Measurements from ENCODE around the gene SLC9A4.

The SLC9A4 gene

GRCh38 chr2:102522162-102522561, 49.1 kb downstream of the SLC9A4 start:
- H3K27ac ChIP-seq (ENCODE audit: low read length), result no peak overlapping the region

GRCh38 chr2:102522890-102523289, 49.9 kb downstream of the SLC9A4 start:
- no peaks in the 10 kb centered on the region for H3K4me1 ChIP-seq (ENCODE audit: control insufficient read depth, low read depth, low read length)
- no peak overlapping the region for H3K27ac ChIP-seq (ENCODE audit: low read length)
- H3K36me3 ChIP-seq (ENCODE audit: control insufficient read depth, low read depth, low read length), result no peaks in the 10 kb centered on the region
- no peaks in the 10 kb centered on the region for H3K9me3 ChIP-seq (ENCODE audit: control insufficient read depth, low read depth, low read length)
- H3K9ac ChIP-seq (ENCODE audit: low read length), result no peak overlapping the region
- no peaks in the 10 kb centered on the region for H3K27me3 ChIP-seq (ENCODE audit: control insufficient read depth, insufficient read depth, low read length)
- no peak overlapping the region for H3K4me3 ChIP-seq (ENCODE audit: low read length)

More at GRCh38 chr2:102522162-102522561, 49.1 kb downstream of the SLC9A4 start:
- Histone ChIP-seq H3K4me1 (ENCODE audit: control insufficient read depth, low read depth, low read length) (no peaks in the 10 kb centered on the region), H3K9ac (ENCODE audit: low read length) (no peak overlapping the region), H3K27me3 (ENCODE audit: control insufficient read depth, insufficient read depth, low read length) (no peaks in the 10 kb centered on the region), H3K36me3 (ENCODE audit: control insufficient read depth, low read depth, low read length) (no peaks in the 10 kb centered on the region), H3K9me3 (ENCODE audit: control insufficient read depth, low read depth, low read length) (no peaks in the 10 kb centered on the region), H3K4me3 (ENCODE audit: low read length) (no peak overlapping the region)

GRCh38 chr2:102523651-102524050, 50.6 kb downstream of the SLC9A4 start:
- no peaks in the 10 kb centered on the region for H3K27me3 ChIP-seq (ENCODE audit: control insufficient read depth, insufficient read depth, low read length)
- H3K36me3 ChIP-seq (ENCODE audit: control insufficient read depth, low read depth, low read length), result no peaks in the 10 kb centered on the region
- no peaks in the 10 kb centered on the region for H3K9me3 ChIP-seq (ENCODE audit: control insufficient read depth, low read depth, low read length)
- no peak overlapping the region for H3K4me3 ChIP-seq (ENCODE audit: low read length)
- H3K9ac ChIP-seq (ENCODE audit: low read length), result no peak overlapping the region
- H3K4me1 ChIP-seq (ENCODE audit: control insufficient read depth, low read depth, low read length), result no peaks in the 10 kb centered on the region
- no peak overlapping the region for H3K27ac ChIP-seq (ENCODE audit: low read length)

- no peak overlapping the region for H3K27ac ChIP-seq (ENCODE audit: low read length)
- H3K4me1 ChIP-seq (ENCODE audit: control insufficient read depth, low read depth, low read length), result no peaks in the 10 kb centered on the region
- no peak overlapping the region for H3K9ac ChIP-seq (ENCODE audit: low read length)
- no peaks in the 10 kb centered on the region for H3K36me3 ChIP-seq (ENCODE audit: control insufficient read depth, low read depth, low read length)
- H3K4me3 ChIP-seq (ENCODE audit: low read length), result no peak overlapping the region
- H3K27me3 ChIP-seq (ENCODE audit: control insufficient read depth, insufficient read depth, low read length), result no peaks in the 10 kb centered on the region
- no peaks in the 10 kb centered on the region for H3K9me3 ChIP-seq (ENCODE audit: control insufficient read depth, low read depth, low read length)
These were observed 54.1 kb downstream of the SLC9A4 start for GRCh38 chr2:102527086-102527485.

- Histone ChIP-seq H3K9ac (ENCODE audit: low read length) (no peak overlapping the region), H3K9me3 (ENCODE audit: control insufficient read depth, low read depth, low read length) (no peaks in the 10 kb centered on the region), H3K4me3 (ENCODE audit: low read length) (no peak overlapping the region), H3K27me3 (ENCODE audit: control insufficient read depth, insufficient read depth, low read length) (no peaks in the 10 kb centered on the region), H3K36me3 (ENCODE audit: control insufficient read depth, low read depth, low read length) (no peaks in the 10 kb centered on the region), H3K27ac (ENCODE audit: low read length) (no peak overlapping the region), H3K4me1 (ENCODE audit: control insufficient read depth, low read depth, low read length) (no peaks in the 10 kb centered on the region)
These were observed 65.5 kb downstream of the SLC9A4 start for GRCh38 chr2:102538491-102538890.

GRCh38 chr2:102540882-102541281, 67.9 kb downstream of the SLC9A4 start:
- H3K4me3 ChIP-seq (ENCODE audit: low read length), result no peak overlapping the region
- no peak overlapping the region for H3K9ac ChIP-seq (ENCODE audit: low read length)
- H3K27me3 ChIP-seq (ENCODE audit: control insufficient read depth, insufficient read depth, low read length), result no peaks in the 10 kb centered on the region
- H3K27ac ChIP-seq (ENCODE audit: low read length), result no peak overlapping the region
- H3K36me3 ChIP-seq (ENCODE audit: control insufficient read depth, low read depth, low read length), result no peaks in the 10 kb centered on the region
- no peaks in the 10 kb centered on the region for H3K4me1 ChIP-seq (ENCODE audit: control insufficient read depth, low read depth, low read length)
- H3K9me3 ChIP-seq (ENCODE audit: control insufficient read depth, low read depth, low read length), result no peaks in the 10 kb centered on the region

- Histone ChIP-seq H3K27me3 (ENCODE audit: control insufficient read depth, insufficient read depth, low read length) (no peaks in the 10 kb centered on the region), H3K36me3 (ENCODE audit: control insufficient read depth, low read depth, low read length) (no peaks in the 10 kb centered on the region), H3K27ac (ENCODE audit: low read length) (no peak overlapping the region), H3K4me1 (ENCODE audit: control insufficient read depth, low read depth, low read length) (no peaks in the 10 kb centered on the region), H3K9me3 (ENCODE audit: control insufficient read depth, low read depth, low read length) (no peaks in the 10 kb centered on the region), H3K4me3 (ENCODE audit: low read length) (no peak overlapping the region), H3K9ac (ENCODE audit: low read length) (no peak overlapping the region)
These were observed 71.2 kb downstream of the SLC9A4 start for GRCh38 chr2:102544182-102544581.

- H3K36me3 ChIP-seq (ENCODE audit: control insufficient read depth, low read depth, low read length), result no peaks in the 10 kb centered on the region
- H3K27me3 ChIP-seq (ENCODE audit: control insufficient read depth, insufficient read depth, low read length), result no peaks in the 10 kb centered on the region
- H3K27ac ChIP-seq (ENCODE audit: low read length), result no peak overlapping the region
- H3K4me3 ChIP-seq (ENCODE audit: low read length), result no peak overlapping the region
- H3K9ac ChIP-seq (ENCODE audit: low read length), result no peak overlapping the region
- H3K9me3 ChIP-seq (ENCODE audit: control insufficient read depth, low read depth, low read length), result no peaks in the 10 kb centered on the region
- H3K4me1 ChIP-seq (ENCODE audit: control insufficient read depth, low read depth, low read length), result no peaks in the 10 kb centered on the region
These were observed 74.4 kb downstream of the SLC9A4 start for GRCh38 chr2:102547462-102547861.

- Histone ChIP-seq H3K9me3 (ENCODE audit: control insufficient read depth, low read depth, low read length) (no peaks in the 10 kb centered on the region), H3K36me3 (ENCODE audit: control insufficient read depth, low read depth, low read length) (no peaks in the 10 kb centered on the region), H3K27ac (ENCODE audit: low read length) (no peak overlapping the region), H3K9ac (ENCODE audit: low read length) (no peak overlapping the region), H3K27me3 (ENCODE audit: control insufficient read depth, insufficient read depth, low read length) (no peaks in the 10 kb centered on the region), H3K4me1 (ENCODE audit: control insufficient read depth, low read depth, low read length) (no peaks in the 10 kb centered on the region), H3K4me3 (ENCODE audit: low read length) (no peak overlapping the region)
These were observed 76.0 kb downstream of the SLC9A4 start for GRCh38 chr2:102549027-102549426.

- Histone ChIP-seq H3K36me3 (ENCODE audit: control insufficient read depth, low read depth, low read length) (no peaks in the 10 kb centered on the region), H3K4me1 (ENCODE audit: control insufficient read depth, low read depth, low read length) (no peaks in the 10 kb centered on the region), H3K4me3 (ENCODE audit: low read length) (no peak overlapping the region), H3K27me3 (ENCODE audit: control insufficient read depth, insufficient read depth, low read length) (no peaks in the 10 kb centered on the region), H3K27ac (ENCODE audit: low read length) (no peak overlapping the region), H3K9me3 (ENCODE audit: control insufficient read depth, low read depth, low read length) (no peaks in the 10 kb centered on the region), H3K9ac (ENCODE audit: low read length) (no peak overlapping the region)
These were observed 77.1 kb downstream of the SLC9A4 start for GRCh38 chr2:102550151-102550550.

- Histone ChIP-seq H3K27ac (ENCODE audit: low read length) (no peak overlapping the region), H3K4me1 (ENCODE audit: control insufficient read depth, low read depth, low read length) (no peaks in the 10 kb centered on the region), H3K4me3 (ENCODE audit: low read length) (no peak overlapping the region), H3K9ac (ENCODE audit: low read length) (no peak overlapping the region), H3K9me3 (ENCODE audit: control insufficient read depth, low read depth, low read length) (no peaks in the 10 kb centered on the region), H3K36me3 (ENCODE audit: control insufficient read depth, low read depth, low read length) (no peaks in the 10 kb centered on the region), H3K27me3 (ENCODE audit: control insufficient read depth, insufficient read depth, low read length) (no peaks in the 10 kb centered on the region)
These were observed 78.5 kb downstream of the SLC9A4 start for GRCh38 chr2:102551329-102552096.

GRCh38 chr2:102553601-102554000, 80.6 kb downstream of the SLC9A4 start:
- H3K27ac ChIP-seq (ENCODE audit: low read length), result no peak overlapping the region
- H3K27me3 ChIP-seq (ENCODE audit: control insufficient read depth, insufficient read depth, low read length), result no peaks in the 10 kb centered on the region
- H3K4me3 ChIP-seq (ENCODE audit: low read length), result no peak overlapping the region
- no peaks in the 10 kb centered on the region for H3K36me3 ChIP-seq (ENCODE audit: control insufficient read depth, low read depth, low read length)
- no peaks in the 10 kb centered on the region for H3K4me1 ChIP-seq (ENCODE audit: control insufficient read depth, low read depth, low read length)
- no peaks in the 10 kb centered on the region for H3K9me3 ChIP-seq (ENCODE audit: control insufficient read depth, low read depth, low read length)
- H3K9ac ChIP-seq (ENCODE audit: low read length), result no peak overlapping the region
